Measurements from ENCODE around the gene NOP56.
"Not testable (repeated sequence)": the region's sequence is repeated elsewhere in the genome, so short reads cannot be mapped to it uniquely, and the experiment has no call there.

The NOP56 gene

GRCh38 chr20:2692886-2693285, 40.5 kb downstream of the NOP56 start:
- peak; percentile 78 for DNase-seq (ENCODE audit: low spot score)
- TF ChIP-seq, protein P1, sequence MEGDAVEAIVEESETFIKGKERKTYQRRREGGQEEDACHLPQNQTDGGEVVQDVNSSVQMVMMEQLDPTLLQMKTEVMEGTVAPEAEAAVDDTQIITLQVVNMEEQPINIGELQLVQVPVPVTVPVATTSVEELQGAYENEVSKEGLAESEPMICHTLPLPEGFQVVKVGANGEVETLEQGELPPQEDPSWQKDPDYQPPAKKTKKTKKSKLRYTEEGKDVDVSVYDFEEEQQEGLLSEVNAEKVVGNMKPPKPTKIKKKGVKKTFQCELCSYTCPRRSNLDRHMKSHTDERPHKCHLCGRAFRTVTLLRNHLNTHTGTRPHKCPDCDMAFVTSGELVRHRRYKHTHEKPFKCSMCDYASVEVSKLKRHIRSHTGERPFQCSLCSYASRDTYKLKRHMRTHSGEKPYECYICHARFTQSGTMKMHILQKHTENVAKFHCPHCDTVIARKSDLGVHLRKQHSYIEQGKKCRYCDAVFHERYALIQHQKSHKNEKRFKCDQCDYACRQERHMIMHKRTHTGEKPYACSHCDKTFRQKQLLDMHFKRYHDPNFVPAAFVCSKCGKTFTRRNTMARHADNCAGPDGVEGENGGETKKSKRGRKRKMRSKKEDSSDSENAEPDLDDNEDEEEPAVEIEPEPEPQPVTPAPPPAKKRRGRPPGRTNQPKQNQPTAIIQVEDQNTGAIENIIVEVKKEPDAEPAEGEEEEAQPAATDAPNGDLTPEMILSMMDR (IDR thresholded peaks at IDR 0.05; ENCODE audit: extremely low read depth, missing control alignments): peak; percentile 15

GRCh38 chr20:2693286-2694007, 41.0 kb downstream of the NOP56 start:
- DNase-seq (ENCODE audit: low spot score): peak; percentile 88
- TF ChIP-seq, protein P1 (IDR thresholded peaks at IDR 0.05; ENCODE audit: extremely low read depth, missing control alignments): no peak

GRCh38 chr20:2694008-2694471, 41.6 kb downstream of the NOP56 start:
- no peak for DNase-seq (ENCODE audit: low spot score)
- TF ChIP-seq, protein P1 (IDR thresholded peaks at IDR 0.05; ENCODE audit: extremely low read depth, missing control alignments): no peak

- TF ChIP-seq, protein P1 (IDR thresholded peaks at IDR 0.05; ENCODE audit: extremely low read depth, missing control alignments): no peak
- no peak for DNase-seq (ENCODE audit: low spot score)
Observed at GRCh38 chr20:2694519-2694918, 42.1 kb downstream of the NOP56 start.

GRCh38 chr20:2695206-2695983, 43.0 kb downstream of the NOP56 start:
- no peak for DNase-seq (ENCODE audit: low spot score)
- TF ChIP-seq, protein P1 (IDR thresholded peaks at IDR 0.05; ENCODE audit: extremely low read depth, missing control alignments): no peak

- DNase-seq (ENCODE audit: low spot score): not testable (repeated sequence)
Observed at GRCh38 chr20:2695984-2696525, 43.6 kb downstream of the NOP56 start.

- TF ChIP-seq, protein P1 (IDR thresholded peaks at IDR 0.05; ENCODE audit: extremely low read depth, missing control alignments): no peak
- DNase-seq (ENCODE audit: low spot score): no peak
Observed at GRCh38 chr20:2696646-2697045, 44.2 kb downstream of the NOP56 start.

All from GM20000 (cell line).